Keratinocyte (primary cell): ENCODE data around the gene C8B. TPM values are rescaled to one million over a fixed set of nuclear protein-coding genes. Genes with fewer than 3 reads are reported as not detected.

ENCODE experiments used
- DNase-seq: peaks from one replicate; pipeline ENCODE4 v3.0.0-alpha.2; 2011; ENCODE audit warnings: low read depth, missing footprints, low spot score
- FAIRE-seq: peaks from 2 replicates; lab custom pipeline; 2011; peaks lifted over from hg19 to GRCh38; lab: Jason Lieb, UNC
- H2AFZ ChIP-seq: 2 replicates; pipeline ENCODE4 v1.6.0; 2012; ENCODE audit warnings: low read length, control low read depth, inconsistent platforms; ENCODE audit not compliant: control insufficient read depth
- H3K27ac ChIP-seq: 2 replicates; pipeline ENCODE4 v1.5.1; 2011; ENCODE audit warnings: low read length; ENCODE audit not compliant: control insufficient read depth, insufficient read depth
- H3K27me3 ChIP-seq: 3 replicates; pipeline ENCODE4 v1.6.0; 2011; ENCODE audit warnings: low read length; ENCODE audit not compliant: control insufficient read depth, insufficient read depth; ENCODE audit errors: extremely low read depth
- H3K36me3 ChIP-seq, 2 experiments: 2 replicates in 1 of 2; 3 replicates in 1 of 2; pipeline ENCODE4 v1.5.1; 2011; ENCODE audit warnings: low read length in 2 of 2, mild to moderate bottlenecking in 1 of 2; ENCODE audit not compliant: control insufficient read depth in 2 of 2, insufficient read depth in 2 of 2; ENCODE audit errors: extremely low read depth in 1 of 2
- H3K4me1 ChIP-seq: 3 replicates; pipeline ENCODE4 v1.5.1; 2011; ENCODE audit warnings: low read length; ENCODE audit not compliant: control insufficient read depth, insufficient read depth; ENCODE audit errors: extremely low read depth
- H3K4me2 ChIP-seq: 3 replicates; pipeline ENCODE4 v1.6.0; 2011; ENCODE audit warnings: low read depth, low read length; ENCODE audit not compliant: control insufficient read depth, insufficient read depth; ENCODE audit errors: extremely low read depth
- H3K4me3 ChIP-seq, 3 experiments: fragments of 200-600 bp in 1 of 3; sonication (generic) in 1 of 3; 2 replicates in 2 of 3; 3 replicates in 1 of 3; pipeline ENCODE4 v1.5.1; 2011 to 2016; ENCODE audit warnings: low read length in 3 of 3, mild to moderate bottlenecking in 3 of 3, control low read depth in 2 of 3, inconsistent platforms in 1 of 3, low read depth in 1 of 3, mixed read lengths in 1 of 3, mixed run types in 1 of 3, moderate library complexity in 1 of 3; ENCODE audit not compliant: control insufficient read depth in 2 of 3, insufficient read depth in 2 of 3; ENCODE audit errors: extremely low read depth in 1 of 3
- H3K79me2 ChIP-seq: 2 replicates; pipeline ENCODE4 v1.6.0; 2012; ENCODE audit warnings: low read length; ENCODE audit not compliant: control insufficient read depth, insufficient read depth
- H3K9ac ChIP-seq: 3 replicates; pipeline ENCODE4 v1.6.0; 2011; ENCODE audit warnings: low read length; ENCODE audit not compliant: control insufficient read depth, insufficient read depth; ENCODE audit errors: extremely low read depth
- H3K9me1 ChIP-seq: 3 replicates; pipeline ENCODE4 v1.6.0; 2011; ENCODE audit warnings: low read length; ENCODE audit not compliant: control insufficient read depth, insufficient read depth; ENCODE audit errors: extremely low read depth
- H3K9me3 ChIP-seq: 2 replicates; pipeline ENCODE4 v1.5.1; 2012; ENCODE audit warnings: low read depth, low read length; ENCODE audit not compliant: control insufficient read depth
- H4K20me1 ChIP-seq: 3 replicates; pipeline ENCODE4 v1.6.0; 2011; ENCODE audit warnings: low read length; ENCODE audit not compliant: control insufficient read depth, insufficient read depth; ENCODE audit errors: extremely low read depth
- CTCF ChIP-seq, 3 experiments: IDR thresholded peaks in 1 of 3; conservative IDR thresholded peaks in 1 of 3; optimal IDR thresholded peaks in 1 of 3; 2 replicates in 2 of 3; 3 replicates in 1 of 3; pipeline versions ENCODE3 to v1.5.1; 2011; ENCODE audit warnings: low read length in 3 of 3, mild to moderate bottlenecking in 3 of 3, moderate library complexity in 2 of 3, control low read depth in 1 of 3, inconsistent platforms in 1 of 3; ENCODE audit not compliant: insufficient read depth in 2 of 3; ENCODE audit errors: extremely low read depth in 1 of 3
- EZH2 ChIP-seq: IDR thresholded peaks from one replicate; pipeline ENCODE4 v1.6.1; 2012; ENCODE audit warnings: inconsistent platforms, mild to moderate bottlenecking, low read length, moderate library complexity
- dilution Hi-C: fragments of 300-500 bp; cut with MboI; formaldehyde crosslinking; loops from one replicate; pipeline ENCODE4 v1.7.0; 2020; ENCODE audit warnings: low sequenced_read_pairs; ENCODE audit not compliant: extremely low pct_ligation_motif_present
- polyA plus RNA-seq, 5 experiments: library from polyadenylated mRNA; depleted of rRNA in 3 of 5; stranded (reverse) in 3 of 5; stranded (forward) in 1 of 5; unstranded in 1 of 5; fragments of >200 nt; gene quantifications; 1 replicate in 1 of 5; 2 replicates in 3 of 5; 3 replicates in 1 of 5; pipeline versions ENCODE4 v1.2.1 to v1.2.3, GENCODE V29; 2011 to 2012; ENCODE audit warnings: missing spikeins in 2 of 5, low read depth in 1 of 5, low replicate concordance in 1 of 5

Gene C8B
- polyA plus RNA-seq, 1 donor (not counting 4 experiments of a cell fraction or from before 2014, with no cell fraction given): 0.04 TPM

DNA sequence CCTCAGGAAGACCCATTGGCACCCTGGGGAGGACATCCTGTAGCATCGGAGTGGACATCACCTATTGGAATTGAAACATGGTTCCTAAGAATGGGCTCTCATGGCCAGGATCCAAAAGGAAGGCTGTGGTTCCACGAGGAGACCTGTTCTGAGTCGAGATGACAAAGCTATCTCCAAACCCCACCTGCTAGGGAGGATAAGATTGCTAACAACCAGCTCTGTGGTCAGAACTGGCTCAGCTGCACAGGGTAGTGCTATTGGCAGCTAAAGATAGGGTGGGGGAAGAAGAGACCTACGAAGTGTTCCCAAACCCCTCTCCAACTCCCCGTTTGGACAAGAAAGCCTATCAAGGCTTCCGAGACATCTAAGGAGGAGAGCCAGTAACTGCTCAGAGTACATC is 17.7 kb upstream of the C8B start:
- FAIRE-seq: no peak
- DNase-seq: no peak

GRCh38 chr1:56979986-56980755 is 14.4 kb upstream of the C8B start:
- no peaks in the 10 kb centered on the region for H3K27me3 ChIP-seq
- dilution Hi-C loops: no loop called here
- no peaks in the 10 kb centered on the region for H3K9me1 ChIP-seq
- no peak overlapping the region for H3K27ac ChIP-seq
- H3K4me2 ChIP-seq: no peak overlapping the region
- no peaks in the 10 kb centered on the region for H3K79me2 ChIP-seq
- no peaks in the 10 kb centered on the region for H3K4me1 ChIP-seq
- H3K36me3 ChIP-seq: no peaks in the 10 kb centered on the region
- no peak for DNase-seq
- no peaks in the 10 kb centered on the region for H3K9me3 ChIP-seq
- no peak for FAIRE-seq
- no peaks in the 10 kb centered on the region for H4K20me1 ChIP-seq
- H2AFZ ChIP-seq: no peak overlapping the region
- no peak overlapping the region for H3K4me3 ChIP-seq
- no peak overlapping the region for H3K9ac ChIP-seq
- TF ChIP-seq EZH2 (no peak), CTCF (optimal IDR thresholded peaks at IDR 0.05 in 1 of 3, IDR thresholded peaks at IDR 0.05 in 1 of 3, conservative IDR thresholded peaks at IDR 0.05 in 1 of 3; ENCODE audit: extremely low read depth in 1 of 3, insufficient read depth in 2 of 3, low read length in 3 of 3) (no peak)

More for the DNA sequence above, 17.7 kb upstream of the C8B start:
- Histone ChIP-seq H3K4me3 (no peak overlapping the region), H3K27ac (no peak overlapping the region), H3K27me3 (no peaks in the 10 kb centered on the region), H3K4me1 (no peaks in the 10 kb centered on the region), H3K9me1 (no peaks in the 10 kb centered on the region), H2AFZ (no peak overlapping the region), H3K9me3 (no peaks in the 10 kb centered on the region), H3K4me2 (no peak overlapping the region), H3K79me2 (no peaks in the 10 kb centered on the region), H3K9ac (no peak overlapping the region), H3K36me3 (no peaks in the 10 kb centered on the region), H4K20me1 (no peaks in the 10 kb centered on the region)
- dilution Hi-C loops: no loop called here
- TF ChIP-seq EZH2: no peak
- TF ChIP-seq CTCF (optimal IDR thresholded peaks at IDR 0.05 in 1 of 3, IDR thresholded peaks at IDR 0.05 in 1 of 3, conservative IDR thresholded peaks at IDR 0.05 in 1 of 3; ENCODE audit: extremely low read depth in 1 of 3, insufficient read depth in 2 of 3, low read length in 3 of 3): no peak
